OCI-LY3 (cell line): ENCODE measurements around the gene CFAP221.

Source experiments
- H2AFZ ChIP-seq: fragments of 200-600, 300-600 bp; shearing (Covaris generic); 2 replicates; pipeline ENCODE4 v1.6.0; 2014; ENCODE audit warnings: antibody characterized with exemption, low read depth, low read length
- H3K27ac ChIP-seq: fragments of 200-600, 300-600 bp; sonication (generic); 2 replicates; pipeline ENCODE4 v1.5.1; 2014; ENCODE audit warnings: mild to moderate bottlenecking, low read length, moderate library complexity, mixed read lengths
- H3K27me3 ChIP-seq: fragments of 200-600, 300-600 bp; sonication (generic); 2 replicates; pipeline ENCODE4 v1.6.1; 2014; ENCODE audit warnings: low read depth, low read length, mixed read lengths
- H3K36me3 ChIP-seq: fragments of 200-600, 300-600 bp; sonication (generic); replicated peaks from 2 replicates; pipeline ENCODE3; 2014; ENCODE audit warnings: low read depth, low read length, mixed read lengths
- H3K4me1 ChIP-seq: fragments of 300-600, 200-600 bp; sonication (generic); 2 replicates; pipeline ENCODE4 v1.6.1; 2014; ENCODE audit warnings: low read length, mixed read lengths
- H3K4me2 ChIP-seq: fragments of 200-600, 300-600 bp; sonication (generic); 2 replicates; pipeline ENCODE4 v1.6.1; 2014; ENCODE audit warnings: low read length, mixed read lengths
- H3K4me3 ChIP-seq: fragments of 300-600, 200-600 bp; sonication (generic); 2 replicates; pipeline ENCODE4 v1.5.1; 2014; ENCODE audit warnings: antibody characterized with exemption, mild to moderate bottlenecking, low read length, moderate library complexity
- H3K79me2 ChIP-seq: fragments of 300-600, 200-600 bp; shearing (Covaris generic); 2 replicates; pipeline ENCODE4 v1.6.1; 2014; ENCODE audit warnings: mild to moderate bottlenecking, low read length, mixed read lengths
- H3K9ac ChIP-seq: fragments of 300-600, 200-600 bp; shearing (Covaris generic); 2 replicates; pipeline ENCODE4 v1.6.0; 2014; ENCODE audit warnings: mild to moderate bottlenecking, low read length, moderate library complexity
- H3K9me3 ChIP-seq: fragments of 200-600, 300-600 bp; shearing (Covaris generic); 2 replicates; pipeline ENCODE4 v1.6.1; 2014; ENCODE audit warnings: low read length, mixed read lengths; ENCODE audit not compliant: insufficient read depth
- H4K20me1 ChIP-seq: fragments of 200-600, 300-600 bp; sonication (generic); 2 replicates; pipeline ENCODE4 v1.6.1; 2016; ENCODE audit warnings: low read length, mixed read lengths; ENCODE audit not compliant: insufficient read depth
- EZH2phosphoT487 ChIP-seq: fragments of 200-600 bp; shearing (Covaris generic); IDR thresholded peaks from 2 replicates; pipeline ENCODE4 v1.6.1; 2018; ENCODE audit warnings: antibody characterized with exemption, mixed run types, low read depth
- TF ChIP-seq, protein P1 (sequence below): fragments of 200-600, 300-600 bp; sonication (generic); IDR thresholded peaks from 2 replicates; pipeline ENCODE4 v1.5.1; 2014; ENCODE audit warnings: antibody characterized with exemption, low read length, low read depth

Gene CFAP221

DNA sequence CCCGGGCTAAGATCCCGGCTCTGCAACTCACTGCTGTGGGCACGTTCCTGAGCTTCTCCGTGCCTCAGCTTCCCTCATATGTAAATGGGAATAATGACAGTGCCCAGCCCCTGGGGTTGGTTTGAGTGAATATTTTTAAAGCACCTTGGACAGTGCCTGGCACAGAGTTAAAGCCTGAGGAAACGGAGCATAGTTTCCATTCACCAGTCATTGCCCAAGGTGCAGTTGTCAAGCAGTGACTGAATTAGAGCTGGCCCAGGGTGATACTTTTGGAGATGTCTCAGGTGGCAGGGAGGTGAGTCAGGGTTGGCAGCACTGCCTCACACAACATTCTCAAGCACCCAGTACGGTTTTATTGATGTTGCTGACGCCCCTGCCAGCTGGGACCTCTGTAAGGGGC, 146.9 kb downstream of the CFAP221 start:
- Histone ChIP-seq H3K4me3 (no peak overlapping the region), H3K79me2 (no peaks in the 10 kb centered on the region), H3K27me3 (no peaks in the 10 kb centered on the region), H2AFZ (no peak overlapping the region), H3K27ac (no peak overlapping the region), H4K20me1 (no peaks in the 10 kb centered on the region), H3K9ac (no peak overlapping the region), H3K4me2 (no peak overlapping the region), H3K4me1 (peaks cover under 1% of the 10 kb centered on the region; the same call in 1 of the 2 replicates), H3K36me3 (no peaks in the 10 kb centered on the region), H3K9me3 (no peaks in the 10 kb centered on the region)
- no peak for TF ChIP-seq EZH2phosphoT487
- TF ChIP-seq, protein P1, sequence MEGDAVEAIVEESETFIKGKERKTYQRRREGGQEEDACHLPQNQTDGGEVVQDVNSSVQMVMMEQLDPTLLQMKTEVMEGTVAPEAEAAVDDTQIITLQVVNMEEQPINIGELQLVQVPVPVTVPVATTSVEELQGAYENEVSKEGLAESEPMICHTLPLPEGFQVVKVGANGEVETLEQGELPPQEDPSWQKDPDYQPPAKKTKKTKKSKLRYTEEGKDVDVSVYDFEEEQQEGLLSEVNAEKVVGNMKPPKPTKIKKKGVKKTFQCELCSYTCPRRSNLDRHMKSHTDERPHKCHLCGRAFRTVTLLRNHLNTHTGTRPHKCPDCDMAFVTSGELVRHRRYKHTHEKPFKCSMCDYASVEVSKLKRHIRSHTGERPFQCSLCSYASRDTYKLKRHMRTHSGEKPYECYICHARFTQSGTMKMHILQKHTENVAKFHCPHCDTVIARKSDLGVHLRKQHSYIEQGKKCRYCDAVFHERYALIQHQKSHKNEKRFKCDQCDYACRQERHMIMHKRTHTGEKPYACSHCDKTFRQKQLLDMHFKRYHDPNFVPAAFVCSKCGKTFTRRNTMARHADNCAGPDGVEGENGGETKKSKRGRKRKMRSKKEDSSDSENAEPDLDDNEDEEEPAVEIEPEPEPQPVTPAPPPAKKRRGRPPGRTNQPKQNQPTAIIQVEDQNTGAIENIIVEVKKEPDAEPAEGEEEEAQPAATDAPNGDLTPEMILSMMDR, result no peak

DNA sequence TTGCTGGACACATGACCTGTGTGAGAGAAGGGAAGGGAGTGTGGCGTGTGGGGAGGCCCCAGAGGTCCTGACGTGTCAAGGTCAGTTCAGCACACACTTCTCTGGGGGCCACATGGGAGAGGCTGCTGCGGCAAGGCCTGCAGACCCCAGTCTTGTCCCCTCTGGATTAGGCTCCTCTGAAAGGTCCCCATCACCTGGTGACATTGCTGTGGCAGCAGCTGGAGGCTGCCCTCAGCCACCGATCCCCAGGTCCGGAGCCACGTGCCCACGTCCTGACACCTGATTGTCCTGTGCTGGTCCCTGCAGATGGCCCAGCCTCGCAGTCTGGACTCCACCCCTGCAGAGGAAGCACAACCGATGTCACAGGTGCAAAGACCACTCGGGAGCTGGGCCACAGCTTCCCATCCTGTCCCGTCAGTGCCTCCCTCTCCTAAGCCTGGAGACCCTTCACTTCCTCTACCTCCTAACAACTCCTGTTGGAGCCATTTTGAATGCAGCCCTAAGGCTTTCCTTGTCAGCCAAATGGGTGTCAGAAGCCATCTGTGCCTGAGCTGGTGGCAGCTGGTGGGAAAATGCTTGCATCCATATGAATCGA, 147.5 kb downstream of the CFAP221 start:
- no peaks in the 10 kb centered on the region for H3K9me3 ChIP-seq
- H4K20me1 ChIP-seq, result no peaks in the 10 kb centered on the region
- peaks cover 6% of the 10 kb centered on the region for H3K4me1 ChIP-seq
- TF ChIP-seq, protein P1, result no peak
- no peak for TF ChIP-seq EZH2phosphoT487
- H3K4me3 ChIP-seq, result no peak overlapping the region
- no peak overlapping the region for H3K27ac ChIP-seq
- H2AFZ ChIP-seq, result no peak overlapping the region
- no peak overlapping the region for H3K9ac ChIP-seq
- H3K36me3 ChIP-seq, result no peaks in the 10 kb centered on the region
- no peaks in the 10 kb centered on the region for H3K79me2 ChIP-seq
- H3K4me2 ChIP-seq, result no peak overlapping the region
- H3K27me3 ChIP-seq, result no peaks in the 10 kb centered on the region

DNA sequence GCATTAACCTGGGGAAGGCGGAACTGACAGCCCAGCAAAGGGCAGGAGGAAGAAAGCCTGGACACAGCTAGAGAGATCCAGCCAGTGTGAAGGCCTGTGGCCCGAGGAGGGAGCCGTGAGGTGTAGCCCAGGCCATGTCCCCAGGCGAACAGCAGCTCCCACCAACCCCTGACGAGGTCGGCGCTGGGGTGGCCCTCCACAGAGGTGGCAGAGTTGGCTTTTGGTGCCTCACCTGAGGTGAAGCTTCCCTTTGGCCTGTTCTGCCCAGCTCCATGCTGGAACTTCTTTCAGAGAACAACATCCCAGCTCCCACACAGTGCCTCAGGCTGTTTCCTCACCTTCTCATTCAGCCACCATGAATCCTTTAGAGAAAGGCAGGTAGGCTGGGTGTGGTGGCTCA, 148.1 kb downstream of the CFAP221 start:
- Histone ChIP-seq H3K36me3 (no peaks in the 10 kb centered on the region), H3K79me2 (no peaks in the 10 kb centered on the region), H2AFZ (no peak overlapping the region), H4K20me1 (no peaks in the 10 kb centered on the region), H3K4me3 (no peak overlapping the region), H3K9me3 (no peaks in the 10 kb centered on the region), H3K4me1 (peaks cover 12% of the 10 kb centered on the region), H3K27ac (no peak overlapping the region), H3K27me3 (no peaks in the 10 kb centered on the region), H3K9ac (no peak overlapping the region), H3K4me2 (no peak overlapping the region)
- no peak for TF ChIP-seq EZH2phosphoT487
- TF ChIP-seq, protein P1, result no peak

DNA sequence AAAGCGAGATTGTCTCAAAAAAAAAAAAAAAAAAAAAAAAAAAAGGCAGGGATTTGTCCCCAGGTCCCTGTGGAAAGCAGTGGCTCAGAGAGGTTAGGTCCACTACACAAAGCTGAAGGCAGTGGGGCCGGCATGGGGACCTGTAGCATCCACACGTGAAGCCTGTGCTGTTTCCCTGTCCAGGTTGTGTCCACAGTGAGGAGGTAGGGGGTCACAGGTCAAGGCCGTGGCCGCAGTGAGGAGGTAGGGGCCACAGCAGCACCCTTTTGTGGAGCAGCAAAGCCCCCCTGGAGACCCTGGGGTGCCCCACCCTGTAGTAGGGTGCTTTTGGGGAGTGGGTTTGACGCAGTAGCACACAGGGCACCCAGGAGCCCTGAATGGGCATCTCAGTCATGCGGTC, 148.7 kb downstream of the CFAP221 start:
- TF ChIP-seq, protein P1, result no peak
- no peak for TF ChIP-seq EZH2phosphoT487
- Histone ChIP-seq H3K79me2 (no peaks in the 10 kb centered on the region), H3K9me3 (no peaks in the 10 kb centered on the region), H3K4me2 (no peak overlapping the region), H3K4me3 (no peak overlapping the region), H3K36me3 (no peaks in the 10 kb centered on the region), H4K20me1 (no peaks in the 10 kb centered on the region), H3K27me3 (no peaks in the 10 kb centered on the region), H3K9ac (no peak overlapping the region), H2AFZ (no peak overlapping the region), H3K4me1 (peaks cover 18% of the 10 kb centered on the region), H3K27ac (no peak overlapping the region)
